Stomach (tissue), 4 donors: ENCODE results near the gene TCEANC2.

Source experiments
- CTCF ChIP-seq, 7 experiments: fragments of 450-650 bp in 4 of 7; fragments of 200-600 bp in 3 of 7; sonication (generic) in 3 of 7; IDR thresholded peaks; one replicate each; pipeline ENCODE4 v1.5.1; 2016 to 2019; ENCODE audit warnings: antibody characterized with exemption in 7 of 7, control low read depth in 2 of 7, mild to moderate bottlenecking in 1 of 7
- POLR2AphosphoS5 ChIP-seq, 3 donors: sonication (generic); formaldehyde crosslinking; IDR thresholded peaks; one replicate each; pipeline ENCODE4 v1.6.1; 2016; ENCODE audit warnings: antibody characterized with exemption in 3 of 3

GRCh38 chr1:54099061-54099610 is 45.7 kb downstream of the TCEANC2 start:
- TF ChIP-seq CTCF (IDR thresholded peaks at IDR 0.05): no peak
- no peak for TF ChIP-seq POLR2AphosphoS5 (IDR thresholded peaks at IDR 0.05)
